Activated T-cell treated with anti-CD3 and anti-CD28 coated beads, Interleukin-2, amount 50 U/mL, for 4 hours (primary cell): Measurements from ENCODE around the gene KCNH1. TPM values are rescaled to one million over a fixed set of nuclear protein-coding genes. Genes with fewer than 3 reads are reported as not detected.
"Not testable (repeated sequence)": the region's sequence is repeated elsewhere in the genome, so short reads cannot be mapped to it uniquely, and the experiment has no call there.

ENCODE experiments used
- ATAC-seq, 2 donors: fragments of 200-7000 bp; cut with Tn5 transposase; one replicate each; pipeline ENCODE4 v1.10.0; 2021
- DNase-seq: peaks from one replicate; pipeline ENCODE4 v3.0.0-alpha.2; 2020
- H3K27me3 Mint-ChIP-seq: one replicate; pipeline ENCODE4 v1.8.0; 2021; ENCODE audit warnings: low read depth, mixed read lengths
- H3K36me3 Mint-ChIP-seq: one replicate; pipeline ENCODE4 v1.8.0; 2022; ENCODE audit warnings: mixed read lengths; ENCODE audit not compliant: insufficient read depth
- H3K4me1 Mint-ChIP-seq: one replicate; pipeline ENCODE4 v1.8.0; 2021; ENCODE audit warnings: low read depth, mixed read lengths
- H3K4me3 Mint-ChIP-seq: one replicate; pipeline ENCODE4 v1.8.0; 2021; ENCODE audit warnings: mild to moderate bottlenecking, moderate library complexity, mixed read lengths
- H3K9me3 Mint-ChIP-seq: one replicate; pipeline ENCODE4 v1.8.0; 2021; ENCODE audit warnings: mixed read lengths
- total RNA-seq, 3 donors: library from RNA; stranded (reverse); gene quantifications; one replicate each; pipeline ENCODE4 v1.2.1, GENCODE V29; 2021

Gene KCNH1
- total RNA-seq, 3 donors from 2014 or later, result not detected

- no peak for DNase-seq
- no peak overlapping the region for H3K4me3 Mint-ChIP-seq
- ATAC-seq, result no peak
These were observed 126.1 kb downstream of the KCNH1 start for GRCh38 chr1:211007830-211008229.

DNA sequence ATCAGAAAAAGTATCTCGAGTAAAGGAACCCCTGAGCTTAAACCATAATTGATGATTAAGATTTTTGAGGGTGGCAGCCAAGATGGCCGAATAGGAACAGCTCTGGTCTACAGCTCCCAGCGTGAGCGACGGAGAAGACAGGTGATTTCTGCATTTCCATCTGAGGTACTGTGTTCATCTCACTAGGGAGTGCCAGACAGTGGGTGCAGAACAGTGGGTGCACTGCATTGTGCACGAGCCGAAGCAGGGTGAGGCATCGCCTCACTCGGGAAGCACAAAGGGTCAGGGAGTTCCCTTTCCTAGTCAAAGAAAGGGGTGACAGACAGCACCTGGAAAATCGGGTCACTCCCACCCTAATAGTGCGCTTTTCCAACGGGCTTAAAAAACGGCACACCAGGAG, 138.0 kb downstream of the KCNH1 start:
- not testable (repeated sequence) for ATAC-seq

More at GRCh38 chr1:211007830-211008229, 126.1 kb downstream of the KCNH1 start:
- H3K27me3 Mint-ChIP-seq, result peaks cover 22% of the 10 kb centered on the region
- no peaks in the 10 kb centered on the region for H3K4me1 Mint-ChIP-seq
- no peaks in the 10 kb centered on the region for H3K36me3 Mint-ChIP-seq
- no peaks in the 10 kb centered on the region for H3K9me3 Mint-ChIP-seq

GRCh38 chr1:210992837-210993236, 141.1 kb downstream of the KCNH1 start:
- no peak for ATAC-seq
- no peaks in the 10 kb centered on the region for H3K36me3 Mint-ChIP-seq
- H3K9me3 Mint-ChIP-seq, result no peaks in the 10 kb centered on the region
- H3K27me3 Mint-ChIP-seq, result peaks cover 30% of the 10 kb centered on the region
- DNase-seq, result no peak
- H3K4me1 Mint-ChIP-seq, result no peaks in the 10 kb centered on the region
- H3K4me3 Mint-ChIP-seq, result no peak overlapping the region

More for the DNA sequence above, 138.0 kb downstream of the KCNH1 start:
- DNase-seq, H3K4me3 Mint-ChIP-seq, H3K36me3 Mint-ChIP-seq, H3K4me1 Mint-ChIP-seq, H3K9me3 Mint-ChIP-seq: not testable (repeated sequence)
- peaks cover 22% of the 10 kb centered on the region for H3K27me3 Mint-ChIP-seq

- Mint-ChIP-seq H3K4me3 (no peak overlapping the region), H3K36me3 (no peaks in the 10 kb centered on the region), H3K27me3 (peaks cover 29% of the 10 kb centered on the region), H3K4me1 (no peaks in the 10 kb centered on the region), H3K9me3 (peaks cover 6% of the 10 kb centered on the region)
- ATAC-seq, result no peak
- no peak for DNase-seq
These were observed 144.0 kb downstream of the KCNH1 start for GRCh38 chr1:210989905-210990304.

DNA sequence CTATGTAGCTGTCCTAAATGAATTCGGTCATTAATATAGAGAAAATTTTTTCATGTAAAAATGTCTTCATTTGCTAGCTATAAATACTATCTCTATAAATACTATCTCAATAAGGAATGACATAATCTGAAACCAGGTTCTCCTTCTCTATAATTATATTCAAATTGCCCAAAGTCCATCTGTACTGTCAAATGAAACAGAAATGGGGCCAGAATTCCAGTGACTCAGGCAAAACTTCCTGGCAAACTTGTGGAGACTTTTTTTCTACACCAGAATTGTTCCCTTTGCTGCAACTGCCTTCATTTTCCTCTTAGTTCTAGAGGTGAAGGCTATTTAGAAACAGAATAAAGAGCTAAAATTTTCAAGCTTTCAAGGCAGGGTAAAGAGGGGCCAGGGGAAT, 152.5 kb downstream of the KCNH1 start:
- Mint-ChIP-seq H3K4me1 (no peaks in the 10 kb centered on the region), H3K27me3 (peaks cover 9% of the 10 kb centered on the region)

DNA sequence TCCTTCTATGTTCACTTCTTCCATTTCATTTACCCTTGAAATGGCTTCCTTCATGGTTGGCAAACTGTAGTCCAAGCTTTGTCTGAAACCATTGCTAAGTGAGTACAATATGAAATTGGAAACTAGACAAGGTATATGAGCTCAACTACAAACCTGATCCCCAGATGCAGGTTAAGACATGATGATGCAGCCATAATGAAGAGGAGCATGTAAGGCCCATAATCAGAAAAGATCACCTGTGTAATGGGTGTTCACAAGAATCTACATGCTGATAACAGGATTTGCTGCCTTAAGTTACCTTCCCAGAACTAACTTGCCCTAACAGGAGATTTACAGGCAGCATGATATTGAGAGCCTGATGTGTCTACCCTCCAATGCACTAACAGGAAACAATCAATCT, 153.9 kb downstream of the KCNH1 start:
- ATAC-seq, result no peak
- Mint-ChIP-seq H3K9me3 (peaks cover 10% of the 10 kb centered on the region), H3K4me3 (no peak overlapping the region), H3K4me1 (no peaks in the 10 kb centered on the region), H3K36me3 (no peaks in the 10 kb centered on the region), H3K27me3 (peaks cover 5% of the 10 kb centered on the region)
- no peak for DNase-seq

More for the DNA sequence above, 152.5 kb downstream of the KCNH1 start:
- peaks cover 14% of the 10 kb centered on the region for H3K9me3 Mint-ChIP-seq
- H3K36me3 Mint-ChIP-seq, result no peaks in the 10 kb centered on the region
- H3K4me3 Mint-ChIP-seq, result no peak overlapping the region
- DNase-seq, result no peak
- no peak for ATAC-seq

DNA sequence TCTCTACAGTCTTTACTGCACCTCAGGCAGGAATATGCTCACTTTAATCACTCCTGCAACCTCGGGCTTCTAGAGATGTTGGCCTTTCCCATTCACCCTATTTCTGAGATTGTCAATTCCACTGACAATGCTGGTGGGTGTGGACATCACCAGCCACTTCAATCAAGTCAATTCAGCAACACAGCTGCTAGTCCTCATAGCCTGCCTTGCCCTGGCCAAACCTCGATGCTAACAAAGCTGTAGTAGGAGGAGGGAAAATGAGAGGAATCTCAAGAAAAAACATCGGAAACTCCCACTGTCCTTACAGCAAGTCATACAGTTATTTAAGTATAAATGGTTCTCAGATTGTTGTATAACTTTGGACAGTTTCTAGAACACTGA, 155.0 kb downstream of the KCNH1 start:
- no peak for ATAC-seq

DNA sequence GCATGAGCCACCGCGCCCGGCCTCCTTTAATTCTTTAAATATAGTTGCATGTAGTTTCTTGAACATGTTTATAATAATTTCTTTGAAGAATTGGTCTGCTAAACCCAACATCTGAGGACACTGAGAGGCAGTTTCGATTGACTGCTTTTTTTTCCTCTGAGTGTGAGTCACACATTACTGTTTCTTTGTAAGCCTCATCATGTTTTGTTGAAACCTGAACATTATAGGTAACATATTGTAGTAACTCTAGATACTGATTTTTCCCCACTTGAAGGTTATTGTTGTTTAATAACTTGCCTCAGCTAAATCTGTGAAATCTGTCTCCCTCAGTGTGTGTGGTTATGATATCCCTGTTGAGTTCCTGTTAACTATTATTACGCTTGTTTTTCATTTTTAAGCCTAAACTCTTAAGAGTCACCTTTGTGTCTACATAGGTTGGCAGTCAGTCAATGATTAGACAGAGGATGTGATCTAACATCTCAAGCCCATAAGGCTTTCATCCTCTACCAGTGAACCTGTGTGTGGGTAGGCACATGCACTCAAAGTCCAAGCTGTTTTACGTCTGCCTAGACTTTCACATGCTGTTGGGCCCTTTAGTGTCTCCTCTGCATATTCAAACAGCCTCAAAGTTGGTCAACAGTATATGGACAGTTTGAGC, 155.5 kb downstream of the KCNH1 start:
- no peak for DNase-seq
- ATAC-seq, result no peak
- Mint-ChIP-seq H3K4me1 (no peaks in the 10 kb centered on the region), H3K9me3 (peaks cover 4% of the 10 kb centered on the region), H3K36me3 (no peaks in the 10 kb centered on the region), H3K27me3 (peaks cover 5% of the 10 kb centered on the region), H3K4me3 (no peak overlapping the region)

More for the DNA sequence above, 155.0 kb downstream of the KCNH1 start:
- no peak for DNase-seq
- no peaks in the 10 kb centered on the region for H3K36me3 Mint-ChIP-seq
- no peak overlapping the region for H3K4me3 Mint-ChIP-seq
- peaks cover 5% of the 10 kb centered on the region for H3K27me3 Mint-ChIP-seq
- no peaks in the 10 kb centered on the region for H3K4me1 Mint-ChIP-seq
- peaks cover 9% of the 10 kb centered on the region for H3K9me3 Mint-ChIP-seq

DNA sequence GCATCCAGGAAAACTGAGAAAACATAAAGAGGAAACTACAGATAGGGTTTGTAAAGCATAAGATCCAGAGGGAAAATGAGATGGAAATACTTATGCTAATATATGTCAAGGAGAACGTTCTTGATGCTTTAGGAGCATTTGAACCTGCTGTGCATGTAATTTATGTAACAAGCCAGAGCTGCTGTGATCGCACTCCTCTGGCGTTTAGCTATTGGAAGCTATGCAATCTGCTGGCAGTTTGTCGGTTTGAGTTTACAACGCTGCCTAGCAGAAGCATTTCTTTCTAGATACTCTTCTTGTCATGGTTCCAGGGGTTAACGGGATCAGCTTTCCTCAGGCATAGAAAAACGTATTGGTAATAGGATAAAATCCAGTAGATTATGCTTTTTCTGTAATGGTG, 182.7 kb downstream of the KCNH1 start:
- ATAC-seq (no peak), DNase-seq (no peak)
- Mint-ChIP-seq H3K4me3 (no peak overlapping the region), H3K36me3 (no peaks in the 10 kb centered on the region), H3K9me3 (no peaks in the 10 kb centered on the region), H3K4me1 (no peaks in the 10 kb centered on the region), H3K27me3 (no peaks in the 10 kb centered on the region)

- not testable (repeated sequence) for H3K27me3 Mint-ChIP-seq, H3K4me3 Mint-ChIP-seq, ATAC-seq, H3K4me1 Mint-ChIP-seq, H3K9me3 Mint-ChIP-seq, H3K36me3 Mint-ChIP-seq
- DNase-seq, result peak; percentile 30
These were observed 183.9 kb downstream of the KCNH1 start for GRCh38 chr1:210949940-210950546.

DNA sequence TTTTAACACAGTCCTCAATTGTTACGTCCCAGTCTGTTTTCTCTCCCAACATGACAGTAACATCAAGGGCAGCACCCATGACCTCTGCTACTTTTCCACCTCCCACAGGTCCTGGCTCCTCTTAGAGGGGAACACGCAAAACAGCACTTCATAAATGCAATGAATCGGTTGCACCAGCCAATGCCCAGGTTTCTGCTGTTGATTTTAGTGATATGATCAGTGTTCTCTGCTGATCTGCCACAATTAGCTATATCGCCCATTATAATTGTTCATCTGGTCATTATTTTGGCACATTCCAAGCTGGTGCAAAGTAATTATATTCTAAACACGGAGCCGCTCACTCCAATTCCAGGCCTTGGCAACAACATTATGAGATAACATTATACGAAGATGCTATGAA, 184.5 kb downstream of the KCNH1 start:
- Mint-ChIP-seq H3K4me1 (no peaks in the 10 kb centered on the region), H3K4me3 (no peak overlapping the region), H3K36me3 (no peaks in the 10 kb centered on the region), H3K9me3 (no peaks in the 10 kb centered on the region), H3K27me3 (peaks cover 5% of the 10 kb centered on the region)
- no peak for DNase-seq
- ATAC-seq, result no peak

DNA sequence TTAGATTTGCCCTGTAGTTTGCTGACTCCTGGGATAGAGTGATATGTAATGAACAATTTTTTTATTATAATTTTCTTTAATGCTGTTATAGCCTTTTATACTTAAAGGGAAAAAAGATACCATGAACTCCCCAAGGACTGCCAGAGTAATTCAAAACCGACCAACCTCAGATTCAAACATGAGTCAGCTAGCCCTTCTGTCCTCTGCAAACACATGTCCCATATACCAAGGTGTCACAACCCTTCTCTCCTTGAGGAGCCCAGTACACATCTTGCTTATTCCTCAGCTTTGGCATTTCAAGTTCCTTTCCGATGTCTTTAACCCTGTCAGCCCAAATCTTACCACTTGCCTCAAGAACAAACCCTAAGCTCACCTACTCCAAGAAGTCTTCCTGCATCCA, 184.9 kb downstream of the KCNH1 start:
- DNase-seq (no peak), ATAC-seq (no peak)
- no peaks in the 10 kb centered on the region for H3K36me3 Mint-ChIP-seq
- peaks cover 5% of the 10 kb centered on the region for H3K27me3 Mint-ChIP-seq
- no peak overlapping the region for H3K4me3 Mint-ChIP-seq
- H3K9me3 Mint-ChIP-seq, result no peaks in the 10 kb centered on the region
- no peaks in the 10 kb centered on the region for H3K4me1 Mint-ChIP-seq

DNA sequence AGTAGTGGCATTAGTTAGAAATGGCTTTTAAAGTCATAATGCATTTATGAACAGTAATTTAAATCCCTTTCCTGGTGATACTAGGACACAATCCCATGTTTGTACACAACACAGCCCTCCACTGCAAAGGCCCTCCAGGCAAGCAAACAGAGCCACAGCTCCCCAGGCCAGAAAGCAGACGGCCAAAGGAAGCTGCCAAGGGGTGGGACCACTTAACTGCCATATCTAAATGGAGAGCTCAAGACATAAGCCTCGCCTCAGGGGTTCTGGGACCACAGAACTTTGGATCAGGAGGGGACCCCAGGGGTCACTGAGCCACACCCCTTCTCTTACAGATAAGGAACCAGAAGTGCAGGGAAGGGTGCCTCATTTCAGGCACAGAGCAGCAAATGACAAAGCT, 189.7 kb downstream of the KCNH1 start:
- DNase-seq (no peak), ATAC-seq (no peak)
- Mint-ChIP-seq H3K9me3 (no peaks in the 10 kb centered on the region), H3K4me1 (peaks cover 4% of the 10 kb centered on the region), H3K36me3 (no peaks in the 10 kb centered on the region), H3K4me3 (no peak overlapping the region), H3K27me3 (peaks cover 5% of the 10 kb centered on the region)

- Mint-ChIP-seq H3K27me3 (peaks cover 5% of the 10 kb centered on the region), H3K4me1 (peaks cover 4% of the 10 kb centered on the region), H3K9me3 (no peaks in the 10 kb centered on the region), H3K4me3 (no peak overlapping the region), H3K36me3 (no peaks in the 10 kb centered on the region)
- no peak for DNase-seq
- ATAC-seq, result no peak
These were observed 191.4 kb downstream of the KCNH1 start for GRCh38 chr1:210942513-210942912.

DNA sequence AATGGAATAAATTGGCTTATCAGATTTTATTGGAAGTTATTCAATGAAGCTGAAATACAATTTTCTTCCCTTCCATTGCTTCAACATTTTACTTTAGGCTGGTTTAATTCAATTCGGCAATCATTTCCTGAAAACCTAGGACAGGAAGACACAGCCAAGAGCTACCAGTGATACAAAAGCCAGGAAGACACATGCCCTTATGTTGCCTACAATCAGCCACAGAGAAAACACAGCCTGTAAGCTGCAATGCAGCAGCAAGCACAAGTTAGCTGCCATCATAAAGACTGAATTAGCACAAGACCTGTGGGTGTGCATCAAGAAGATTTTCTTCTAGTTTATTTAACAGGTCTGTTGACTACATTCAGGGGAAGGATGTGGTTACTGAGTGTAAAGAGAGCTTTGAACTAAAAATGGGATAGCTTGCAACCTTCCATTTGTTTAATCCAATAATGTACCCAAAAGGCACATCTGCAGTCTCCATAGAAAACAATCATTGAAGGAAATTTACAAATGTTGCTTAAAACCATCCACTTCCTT, 193.8 kb downstream of the KCNH1 start:
- Mint-ChIP-seq H3K36me3 (no peaks in the 10 kb centered on the region), H3K4me3 (no peak overlapping the region), H3K9me3 (no peaks in the 10 kb centered on the region), H3K27me3 (no peaks in the 10 kb centered on the region), H3K4me1 (peaks cover 4% of the 10 kb centered on the region)
- DNase-seq (no peak), ATAC-seq (no peak)
